Esophagus muscularis mucosa (tissue), 4 donors: ENCODE data around the gene ZMIZ1. TPM values are rescaled to one million over a fixed set of nuclear protein-coding genes. Genes with fewer than 3 reads are reported as not detected.

Source experiments
- DNase-seq: peaks from one replicate; pipeline ENCODE4 v3.0.0-alpha.2; 2017; ENCODE audit errors: extremely low spot score
- H3K27ac ChIP-seq, 4 donors: fragments of 200-600 bp; sonication (generic); replicated peaks in 1 of 4; 1 replicate in 3 of 4; 2 replicates in 1 of 4; pipeline ENCODE4 v1.5.1; 2016 to 2019; ENCODE audit warnings: mild to moderate bottlenecking in 1 of 4
- H3K27me3 ChIP-seq, 4 donors: fragments of 200-600 bp; sonication (generic); one replicate each; pipeline versions ENCODE4 v1.5.1 to v1.6.0; 2016 to 2019
- H3K36me3 ChIP-seq, 4 donors: fragments of 200-600 bp; sonication (generic); one replicate each; pipeline ENCODE4 v1.5.1; 2016 to 2019
- H3K4me1 ChIP-seq, 4 donors: fragments of 200-600 bp; sonication (generic); one replicate each; pipeline ENCODE4 v1.5.1; 2016 to 2019
- H3K4me3 ChIP-seq, 4 donors: fragments of 200-600 bp; sonication (generic); 1 replicate in 2 of 4; 2 replicates in 2 of 4; pipeline ENCODE4 v1.5.1; 2016 to 2019; ENCODE audit warnings: mild to moderate bottlenecking in 4 of 4, moderate library complexity in 1 of 4
- H3K9me3 ChIP-seq, 4 donors: fragments of 200-600 bp; sonication (generic); 1 replicate in 3 of 4; 2 replicates in 1 of 4; pipeline ENCODE4 v1.5.1; 2016 to 2019
- EP300 ChIP-seq: sonication (generic); formaldehyde crosslinking; IDR thresholded peaks from one replicate; pipeline ENCODE4 v1.6.1; 2017; ENCODE audit warnings: antibody characterized with exemption
- POLR2A ChIP-seq: fragments of 450-650 bp; IDR thresholded peaks from one replicate; pipeline ENCODE4 v1.6.1; 2017; ENCODE audit warnings: antibody characterized with exemption, moderate library complexity, mild to moderate bottlenecking, low read depth
- POLR2AphosphoS5 ChIP-seq, 2 donors: sonication (generic); formaldehyde crosslinking; IDR thresholded peaks; one replicate each; pipeline ENCODE4 v1.6.1; 2017; ENCODE audit warnings: antibody characterized with exemption in 2 of 2
- WGBS: methylation state at CpG from one replicate; pipeline ENCODE4 v1.1.5; 2018; 5-methylcytosine and 5-hydroxymethylcytosine counted together
- intact Hi-C: fragments of 100-400 bp; cut with DNase I; formaldehyde crosslinking; loops from one replicate; pipeline ENCODE4 v1.15.1; 2023
- total RNA-seq, 4 donors: library from RNA; depleted of rRNA; stranded (reverse); fragments of >200 nt; gene quantifications; one replicate each; pipeline versions ENCODE4 v1.1.0 to v1.2.1, GENCODE V29; 2016
- TF ChIP-seq, protein P1 (sequence below), 3 experiments: fragments of 200-600 bp in 2 of 3; fragments of 450-650 bp in 1 of 3; sonication (generic) in 2 of 3; IDR thresholded peaks; one replicate each; pipeline ENCODE4 v1.5.1; 2017 to 2019; ENCODE audit warnings: antibody characterized with exemption in 3 of 3, mild to moderate bottlenecking in 2 of 3, moderate library complexity in 1 of 3

The ZMIZ1 gene
- total RNA-seq, 4 donors from 2014 or later: 48.7 to 87.2 (median 66.0) TPM

DNA sequence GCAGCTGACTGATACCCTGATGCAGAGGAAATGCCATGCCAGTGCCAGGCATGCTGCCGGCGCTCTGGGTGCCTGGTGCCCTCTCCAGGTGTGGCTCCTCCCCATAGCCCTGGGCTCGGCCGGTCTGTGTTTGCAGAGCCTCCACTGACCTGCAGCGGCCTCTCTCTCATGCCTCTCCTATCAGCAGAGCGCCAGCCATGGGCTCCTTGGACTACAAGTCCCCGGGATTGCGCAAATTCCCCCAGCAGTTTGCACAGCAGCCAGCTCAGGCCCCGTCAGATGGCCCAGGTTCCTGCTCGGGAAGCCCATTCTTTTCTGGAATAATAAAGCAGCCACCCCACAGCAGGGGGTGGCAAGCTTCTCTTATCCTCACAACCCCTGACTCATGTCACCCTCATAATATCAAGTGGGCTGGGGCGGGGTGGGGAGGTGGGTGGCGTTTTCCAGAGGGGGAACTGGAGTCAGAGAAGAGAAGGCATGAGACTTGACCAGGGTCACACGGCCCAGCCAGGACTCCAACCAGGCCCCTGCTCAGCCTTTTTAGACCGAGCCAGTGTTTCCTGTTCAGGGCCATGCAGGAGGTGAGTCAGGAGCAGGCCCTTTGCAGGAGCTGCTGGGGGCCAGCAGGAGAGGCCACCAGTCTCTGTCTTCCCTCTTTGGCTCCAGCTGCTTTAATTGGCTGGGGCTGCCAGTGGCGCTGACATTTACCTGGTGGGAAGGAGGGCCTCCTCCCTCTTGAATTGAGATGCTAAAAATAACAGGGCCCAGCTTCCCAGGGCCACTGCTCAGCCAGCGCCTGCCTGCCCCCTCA, 58.6 kb downstream of the ZMIZ1 start:
- WGBS: 66% methylated on average over 16 of the region's 16 CpGs
- Histone ChIP-seq H3K4me3 (no peak overlapping the region), H3K27ac (peak overlapping the region in 3 of 4 donors; percentile 21 to 29 (median 22)), H3K9me3 (no peaks in the 10 kb centered on the region), H3K4me1 (peaks cover 70 to 94% (median 73%) of the 10 kb centered on the region in 4 donors), H3K36me3 (peaks cover 18 to 67% (median 57%) of the 10 kb centered on the region in 4 donors), H3K27me3 (no peaks in the 10 kb centered on the region)
- intact Hi-C loops: no loop called here
- TF ChIP-seq POLR2AphosphoS5 (IDR thresholded peaks at IDR 0.05) (no peak), EP300 (no peak), POLR2A (no peak)
- TF ChIP-seq, protein P1, sequence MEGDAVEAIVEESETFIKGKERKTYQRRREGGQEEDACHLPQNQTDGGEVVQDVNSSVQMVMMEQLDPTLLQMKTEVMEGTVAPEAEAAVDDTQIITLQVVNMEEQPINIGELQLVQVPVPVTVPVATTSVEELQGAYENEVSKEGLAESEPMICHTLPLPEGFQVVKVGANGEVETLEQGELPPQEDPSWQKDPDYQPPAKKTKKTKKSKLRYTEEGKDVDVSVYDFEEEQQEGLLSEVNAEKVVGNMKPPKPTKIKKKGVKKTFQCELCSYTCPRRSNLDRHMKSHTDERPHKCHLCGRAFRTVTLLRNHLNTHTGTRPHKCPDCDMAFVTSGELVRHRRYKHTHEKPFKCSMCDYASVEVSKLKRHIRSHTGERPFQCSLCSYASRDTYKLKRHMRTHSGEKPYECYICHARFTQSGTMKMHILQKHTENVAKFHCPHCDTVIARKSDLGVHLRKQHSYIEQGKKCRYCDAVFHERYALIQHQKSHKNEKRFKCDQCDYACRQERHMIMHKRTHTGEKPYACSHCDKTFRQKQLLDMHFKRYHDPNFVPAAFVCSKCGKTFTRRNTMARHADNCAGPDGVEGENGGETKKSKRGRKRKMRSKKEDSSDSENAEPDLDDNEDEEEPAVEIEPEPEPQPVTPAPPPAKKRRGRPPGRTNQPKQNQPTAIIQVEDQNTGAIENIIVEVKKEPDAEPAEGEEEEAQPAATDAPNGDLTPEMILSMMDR (IDR thresholded peaks at IDR 0.05): no peak
- DNase-seq: no peak

DNA sequence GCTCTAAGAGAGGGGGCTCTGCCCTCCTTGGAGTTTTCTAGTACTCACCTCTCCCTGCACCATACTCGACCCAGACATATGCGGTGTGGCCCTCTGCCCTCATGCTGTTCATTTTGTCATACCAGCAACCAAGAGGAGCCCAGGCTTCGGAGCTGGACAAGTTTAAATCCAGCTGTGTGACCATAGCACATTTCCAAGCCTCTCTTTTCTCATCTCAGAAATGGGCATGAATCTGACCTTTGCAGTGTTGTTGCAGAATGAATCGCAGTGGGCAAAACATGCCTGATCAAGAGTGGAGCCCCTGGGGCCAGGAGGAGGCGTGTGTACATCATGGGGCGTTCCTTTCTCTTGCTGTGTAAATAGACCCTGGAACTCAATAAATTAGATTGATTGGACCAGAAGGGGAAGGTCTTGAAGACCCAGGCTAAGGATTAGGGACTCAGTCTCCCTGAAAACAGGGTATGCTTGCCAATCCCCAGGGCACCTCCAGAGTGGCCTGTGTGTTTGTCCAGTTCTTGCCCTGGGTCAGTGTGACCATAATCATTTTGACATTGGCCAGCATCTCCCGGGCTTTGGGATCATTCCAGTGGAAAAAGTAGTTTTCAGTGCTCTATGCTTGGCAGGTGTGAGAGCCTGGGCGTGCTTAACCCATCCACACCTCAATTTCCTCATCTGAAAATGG, 59.6 kb downstream of the ZMIZ1 start:
- Histone ChIP-seq H3K9me3 (no peaks in the 10 kb centered on the region), H3K27me3 (no peaks in the 10 kb centered on the region), H3K36me3 (peaks cover 18 to 57% (median 48%) of the 10 kb centered on the region in 4 donors), H3K27ac (peak overlapping the region in 3 of 4 donors; percentile 33 to 47 (median 39)), H3K4me1 (peaks cover 73 to 97% (median 83%) of the 10 kb centered on the region in 4 donors), H3K4me3 (no peak overlapping the region)
- DNase-seq: no peak
- TF ChIP-seq, protein P1 (IDR thresholded peaks at IDR 0.05): no peak
- TF ChIP-seq POLR2A: no peak
- no peak for TF ChIP-seq POLR2AphosphoS5 (IDR thresholded peaks at IDR 0.05)
- TF ChIP-seq EP300: no peak
- 74% methylated on average over 8 of the region's 8 CpGs for WGBS
- intact Hi-C loops: no loop called here

DNA sequence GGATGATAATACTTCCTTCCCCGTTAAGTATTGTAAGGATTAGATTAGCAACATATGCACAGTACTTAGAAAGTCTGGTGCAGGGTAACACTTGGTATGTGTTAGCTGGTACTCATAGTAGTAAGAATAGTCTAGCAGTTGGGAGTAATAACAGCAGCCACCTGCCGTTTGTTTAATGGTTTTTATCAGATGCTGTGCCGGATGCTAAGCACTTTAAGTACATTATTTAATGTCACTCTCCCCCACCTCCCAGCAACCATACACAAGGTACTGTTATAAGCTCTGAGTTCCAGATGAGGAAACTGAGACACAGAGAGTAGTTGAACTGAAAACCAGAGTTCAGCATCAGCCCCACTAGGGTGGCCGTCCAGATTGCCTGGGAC, 60.1 kb downstream of the ZMIZ1 start:
- peaks cover 15 to 52% (median 42%) of the 10 kb centered on the region in 4 donors for H3K36me3 ChIP-seq

DNA sequence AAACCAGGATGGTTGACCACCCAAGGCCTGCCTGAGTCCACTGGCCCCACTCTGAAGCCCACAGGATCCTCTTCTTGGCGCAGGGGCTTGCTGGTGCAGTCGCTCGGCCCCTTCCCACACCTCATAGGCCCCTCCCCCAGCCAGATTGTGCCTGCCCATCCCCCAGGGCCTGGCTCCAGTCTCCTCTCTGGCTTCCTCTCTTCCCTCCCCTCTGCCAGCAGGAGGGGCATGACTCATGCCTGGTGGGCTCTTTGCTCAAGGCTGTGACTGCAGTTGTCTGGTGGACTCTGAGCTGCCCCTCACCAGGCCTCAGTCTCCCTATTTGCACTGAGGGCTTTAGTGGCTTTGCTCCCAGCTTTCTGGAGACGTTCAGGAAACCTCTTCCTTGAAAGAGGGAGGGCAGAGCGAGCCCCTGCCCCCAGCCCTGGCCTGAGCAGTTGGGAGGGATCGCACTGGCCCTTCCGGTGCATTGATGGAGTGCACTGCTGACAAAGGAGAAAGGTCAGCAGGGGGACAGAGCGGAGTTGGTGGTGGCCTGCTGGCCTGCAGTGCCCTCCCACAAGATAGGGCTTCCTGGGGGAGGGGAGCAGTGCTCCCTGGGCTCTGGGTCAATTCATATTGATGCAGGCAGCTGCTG, 60.7 kb downstream of the ZMIZ1 start:
- Histone ChIP-seq H3K9me3 (no peaks in the 10 kb centered on the region), H3K27me3 (no peaks in the 10 kb centered on the region), H3K4me3 (no peak overlapping the region), H3K36me3 (peaks cover 9 to 46% (median 37%) of the 10 kb centered on the region in 4 donors), H3K4me1 (peaks cover 74 to 98% (median 92%) of the 10 kb centered on the region in 4 donors), H3K27ac (peak overlapping the region; percentile 33 to 52 (median 43))
- DNase-seq: no peak
- intact Hi-C loops: no loop called here
- TF ChIP-seq POLR2AphosphoS5 (IDR thresholded peaks at IDR 0.05): no peak
- TF ChIP-seq, protein P1 (IDR thresholded peaks at IDR 0.05): no peak
- no peak for TF ChIP-seq EP300
- no peak for TF ChIP-seq POLR2A
- 58% methylated on average over 8 of the region's 8 CpGs for WGBS

More for the DNA sequence above, 60.1 kb downstream of the ZMIZ1 start:
- DNase-seq: no peak
- intact Hi-C loops: no loop called here
- 28% methylated on average over 3 of the region's 4 CpGs for WGBS
- Histone ChIP-seq H3K4me1 (peaks cover 74 to 97% (median 88%) of the 10 kb centered on the region in 4 donors), H3K9me3 (no peaks in the 10 kb centered on the region), H3K27me3 (no peaks in the 10 kb centered on the region), H3K4me3 (no peak overlapping the region), H3K27ac (peak overlapping the region; percentile 33 to 52 (median 43))
- TF ChIP-seq EP300 (no peak), POLR2A (no peak), POLR2AphosphoS5 (IDR thresholded peaks at IDR 0.05) (no peak)
- TF ChIP-seq, protein P1 (IDR thresholded peaks at IDR 0.05): no peak
